ENCODE data around the gene MDH1B. TPM values are rescaled to one million over a fixed set of nuclear protein-coding genes. Genes with fewer than 3 reads are reported as not detected.

Gene MDH1B
- total and polyA plus RNA-seq, 12 donors, result 0.12 to 2.8 (median 1.0) TPM

GRCh38 chr2:206804326-206804725, 39.2 kb upstream of the MDH1B start:
- intact Hi-C loops (cut with DNase I), result loop anchor here (2.0 to 10.0 kb wide), 9 partner anchors 163 to 670 kb away; partner anchors contain the start of gene KLF7 (in 3 of the 10)
- WGBS, 2 donors, result 71 to 76% methylated on average over 5 of the region's 5 CpGs
- H3K27me3 ChIP-seq, result no peaks in the 10 kb centered on the region
- no peak for DNase-seq
- H3K9me3 ChIP-seq, result no peaks in the 10 kb centered on the region
- ATAC-seq, result no peak
- peak overlapping the region in 2 of 10 donors; percentile 11 to 41 for H3K27ac ChIP-seq
- H3K36me3 ChIP-seq, result no peaks in the 10 kb centered on the region
- peaks cover 0 to 27% (median 12%) of the 10 kb centered on the region in 9 donors for H3K4me1 ChIP-seq
- H3K4me3 ChIP-seq, result no peak overlapping the region
- TF ChIP-seq, protein P1, sequence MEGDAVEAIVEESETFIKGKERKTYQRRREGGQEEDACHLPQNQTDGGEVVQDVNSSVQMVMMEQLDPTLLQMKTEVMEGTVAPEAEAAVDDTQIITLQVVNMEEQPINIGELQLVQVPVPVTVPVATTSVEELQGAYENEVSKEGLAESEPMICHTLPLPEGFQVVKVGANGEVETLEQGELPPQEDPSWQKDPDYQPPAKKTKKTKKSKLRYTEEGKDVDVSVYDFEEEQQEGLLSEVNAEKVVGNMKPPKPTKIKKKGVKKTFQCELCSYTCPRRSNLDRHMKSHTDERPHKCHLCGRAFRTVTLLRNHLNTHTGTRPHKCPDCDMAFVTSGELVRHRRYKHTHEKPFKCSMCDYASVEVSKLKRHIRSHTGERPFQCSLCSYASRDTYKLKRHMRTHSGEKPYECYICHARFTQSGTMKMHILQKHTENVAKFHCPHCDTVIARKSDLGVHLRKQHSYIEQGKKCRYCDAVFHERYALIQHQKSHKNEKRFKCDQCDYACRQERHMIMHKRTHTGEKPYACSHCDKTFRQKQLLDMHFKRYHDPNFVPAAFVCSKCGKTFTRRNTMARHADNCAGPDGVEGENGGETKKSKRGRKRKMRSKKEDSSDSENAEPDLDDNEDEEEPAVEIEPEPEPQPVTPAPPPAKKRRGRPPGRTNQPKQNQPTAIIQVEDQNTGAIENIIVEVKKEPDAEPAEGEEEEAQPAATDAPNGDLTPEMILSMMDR (IDR thresholded peaks at IDR 0.05), result no peak

- no peak for DNase-seq
- no peak overlapping the region for H3K27ac ChIP-seq
- H3K9me3 ChIP-seq, result no peaks in the 10 kb centered on the region
- H3K27me3 ChIP-seq, result no peaks in the 10 kb centered on the region
- H3K36me3 ChIP-seq, result no peaks in the 10 kb centered on the region
- ATAC-seq, result peak in 1 of 8 donors; percentile 17
- H3K4me1 ChIP-seq, result peaks cover 0 to 27% (median 12%) of the 10 kb centered on the region in 9 donors
- 89 to 91% methylated on average over 7 of the region's 7 CpGs for WGBS, 2 donors
- no peak overlapping the region for H3K4me3 ChIP-seq
- intact Hi-C loops (cut with DNase I), result loop anchor here in 9 of 10 donors (1.0 to 10.0 kb wide), 9 partner anchors 164 to 671 kb away; partner anchors contain the start of gene KLF7 (in 3 of the 9)
- TF ChIP-seq, protein P1 (IDR thresholded peaks at IDR 0.05), result no peak
Observed at GRCh38 chr2:206802654-206803514, 37.8 kb upstream of the MDH1B start.

DNA sequence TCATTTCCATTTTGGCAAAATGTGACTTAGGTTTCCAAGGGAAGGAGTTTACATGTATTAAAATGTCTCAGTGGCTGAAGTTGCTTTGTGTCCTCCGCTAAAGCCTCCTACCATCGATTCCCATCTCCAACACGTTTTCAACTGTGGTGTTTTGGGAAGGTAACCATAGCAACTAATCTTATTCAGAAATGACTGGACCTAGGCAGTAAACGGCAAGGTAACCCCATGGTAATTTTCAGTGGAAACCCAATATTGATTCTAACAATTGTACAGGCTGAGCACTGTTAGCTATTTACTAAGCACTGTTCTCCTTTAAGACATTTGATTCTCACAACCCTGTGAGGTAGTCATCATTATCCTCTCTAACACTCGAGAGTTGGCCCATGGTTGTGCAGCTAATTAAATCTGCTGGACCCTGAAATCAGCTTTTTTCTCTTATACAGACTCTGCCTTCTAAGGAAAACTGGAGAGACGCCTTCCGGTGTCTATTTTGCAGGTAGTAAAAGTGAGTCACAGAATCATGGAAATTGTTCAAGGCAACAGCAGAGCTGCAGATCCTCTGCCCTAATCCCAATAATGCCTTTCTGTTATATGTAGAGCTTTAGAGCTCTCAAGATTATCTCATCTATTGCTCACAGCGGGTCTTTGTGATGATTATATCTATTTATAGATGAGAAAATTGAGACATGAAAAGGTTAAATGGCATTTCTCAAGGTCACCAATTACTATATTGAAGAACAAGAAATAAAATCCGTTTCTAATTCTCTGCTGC, 36.5 kb upstream of the MDH1B start:
- no peaks in the 10 kb centered on the region for H3K27me3 ChIP-seq
- ATAC-seq (no peak), DNase-seq (no peak)
- H3K4me1 ChIP-seq, result peaks cover 0 to 32% (median 12%) of the 10 kb centered on the region in 9 donors
- 70 to 72% methylated on average over 9 of the region's 9 CpGs for WGBS, 2 donors
- no peak overlapping the region for H3K4me3 ChIP-seq
- H3K9me3 ChIP-seq, result no peaks in the 10 kb centered on the region
- TF ChIP-seq, protein P1 (IDR thresholded peaks at IDR 0.05), result no peak
- H3K36me3 ChIP-seq, result peaks cover 0 to under 1% (median 0%) of the 10 kb centered on the region in 9 donors
- intact Hi-C loops (cut with DNase I), result loop anchor here in 9 of 10 donors (1.0 to 10.0 kb wide), 12 partner anchors 166 to 673 kb away; partner anchors contain the start of gene KLF7 (in 3 of the 9)
- no peak overlapping the region for H3K27ac ChIP-seq
